Measurements from ENCODE around the gene SLCO2B1. TPM values are rescaled to one million over a fixed set of nuclear protein-coding genes. Genes with fewer than 3 reads are reported as not detected.

Gene SLCO2B1
- total RNA-seq, 1 experiment from 2014 or later, result 0.57 TPM

DNA sequence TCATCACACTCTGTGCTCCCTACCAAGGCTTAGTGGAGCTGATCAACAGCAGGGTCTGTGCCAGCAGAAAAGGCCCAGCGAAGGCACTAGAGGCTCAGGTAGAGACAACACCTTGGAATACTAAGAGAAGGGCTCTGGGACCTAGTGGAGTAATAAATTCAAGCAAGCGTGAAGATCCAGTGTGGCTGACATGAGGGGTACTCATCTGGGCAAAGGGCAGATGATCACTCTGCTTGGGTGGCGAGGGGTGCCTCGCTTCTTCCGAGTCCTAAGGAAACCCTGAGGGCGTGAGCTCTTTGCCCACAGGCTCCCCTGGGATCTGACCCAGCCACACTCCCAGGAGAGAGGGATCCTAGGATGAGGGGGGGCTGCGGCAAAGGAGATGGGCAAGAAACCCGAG is 86.1 kb downstream of the SLCO2B1 start:
- no peaks in the 10 kb centered on the region for H3K9me3 Mint-ChIP-seq
- POLR2A ChIA-PET, result interaction anchor here (1.7 kb wide), 1 partner anchor 13 kb away, joined by 3 read pairs; no protein-coding TSS in a partner anchor

DNA sequence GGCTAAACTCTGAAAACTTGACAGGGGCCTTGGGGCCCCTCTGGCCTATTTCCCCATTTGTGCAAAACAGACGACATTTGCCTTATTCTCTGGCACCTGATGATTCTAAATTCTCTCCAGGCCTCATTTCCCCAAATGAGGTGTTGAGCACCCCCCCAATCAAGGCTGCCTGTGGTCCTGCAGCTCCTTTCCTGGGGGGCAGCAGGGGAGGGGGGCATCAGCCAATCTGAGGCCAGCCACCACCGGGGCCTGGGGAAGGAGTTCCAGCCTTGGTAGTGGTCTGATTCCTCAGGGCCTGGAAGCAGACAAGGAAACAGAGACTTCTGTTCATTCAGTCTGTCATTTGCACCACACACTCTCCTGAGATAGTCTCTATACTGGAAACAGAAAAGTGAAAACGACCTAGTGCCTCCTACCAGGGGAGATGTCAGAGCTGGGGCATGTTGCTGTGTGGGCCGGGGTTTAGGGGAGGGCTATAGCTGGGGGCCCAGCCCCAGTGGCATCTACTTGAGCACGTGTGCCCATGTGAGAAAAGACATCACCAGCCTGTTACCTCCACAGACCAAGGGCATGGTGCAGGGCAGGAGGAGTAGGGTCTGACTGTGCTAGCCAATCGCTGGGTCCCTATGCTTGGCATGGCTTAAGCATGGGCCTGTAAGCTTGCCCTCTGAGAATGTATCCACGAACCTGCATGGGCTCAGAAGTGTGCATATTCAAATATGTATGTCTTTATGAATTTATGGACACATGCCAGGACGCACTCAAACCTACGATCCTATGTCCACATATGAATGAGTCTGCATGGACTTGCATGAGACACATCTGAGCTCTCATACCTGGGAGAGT is 87.9 kb downstream of the SLCO2B1 start:
- peak overlapping the region; percentile 77; the same call in 1 of the 2 replicates for H3K4me3 Mint-ChIP-seq
- ChIA-PET POLR2A (no interaction called here), CTCF (interaction anchor here (1.1 to 7.6 kb wide), 10 partner anchors 12 to 101 kb away, joined by 3 to 191 read pairs (median 27); no protein-coding TSS in a partner anchor)
- DNase-seq (ENCODE audit: low spot score) (no peak), ATAC-seq (no peak)
- H3K27me3 Mint-ChIP-seq (ENCODE audit: low read depth), result peaks cover 53% of the 10 kb centered on the region
- no peaks in the 10 kb centered on the region for H3K36me3 Mint-ChIP-seq
- H3K4me1 Mint-ChIP-seq, result peaks cover 28% of the 10 kb centered on the region
- H3K27ac Mint-ChIP-seq, result no peak overlapping the region
- no peaks in the 10 kb centered on the region for H3K9me3 Mint-ChIP-seq
- TF ChIP-seq, protein P1, sequence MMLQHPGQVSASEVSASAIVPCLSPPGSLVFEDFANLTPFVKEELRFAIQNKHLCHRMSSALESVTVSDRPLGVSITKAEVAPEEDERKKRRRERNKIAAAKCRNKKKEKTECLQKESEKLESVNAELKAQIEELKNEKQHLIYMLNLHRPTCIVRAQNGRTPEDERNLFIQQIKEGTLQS (CRISPR knock-in tag; conservative IDR thresholded peaks at IDR 0.05), result no peak
- TF ChIP-seq, protein P2, sequence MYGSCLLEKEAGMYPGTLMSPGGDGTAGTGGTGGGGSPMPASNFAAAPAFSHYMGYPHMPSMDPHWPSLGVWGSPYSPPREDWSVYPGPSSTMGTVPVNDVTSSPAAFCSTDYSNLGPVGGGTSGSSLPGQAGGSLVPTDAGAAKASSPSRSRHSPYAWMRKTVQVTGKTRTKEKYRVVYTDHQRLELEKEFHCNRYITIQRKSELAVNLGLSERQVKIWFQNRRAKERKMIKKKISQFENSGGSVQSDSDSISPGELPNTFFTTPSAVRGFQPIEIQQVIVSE (CRISPR knock-in tag; IDR thresholded peaks at IDR 0.05; ENCODE audit: borderline replicate concordance), result no peak
- TF ChIP-seq, protein P3, sequence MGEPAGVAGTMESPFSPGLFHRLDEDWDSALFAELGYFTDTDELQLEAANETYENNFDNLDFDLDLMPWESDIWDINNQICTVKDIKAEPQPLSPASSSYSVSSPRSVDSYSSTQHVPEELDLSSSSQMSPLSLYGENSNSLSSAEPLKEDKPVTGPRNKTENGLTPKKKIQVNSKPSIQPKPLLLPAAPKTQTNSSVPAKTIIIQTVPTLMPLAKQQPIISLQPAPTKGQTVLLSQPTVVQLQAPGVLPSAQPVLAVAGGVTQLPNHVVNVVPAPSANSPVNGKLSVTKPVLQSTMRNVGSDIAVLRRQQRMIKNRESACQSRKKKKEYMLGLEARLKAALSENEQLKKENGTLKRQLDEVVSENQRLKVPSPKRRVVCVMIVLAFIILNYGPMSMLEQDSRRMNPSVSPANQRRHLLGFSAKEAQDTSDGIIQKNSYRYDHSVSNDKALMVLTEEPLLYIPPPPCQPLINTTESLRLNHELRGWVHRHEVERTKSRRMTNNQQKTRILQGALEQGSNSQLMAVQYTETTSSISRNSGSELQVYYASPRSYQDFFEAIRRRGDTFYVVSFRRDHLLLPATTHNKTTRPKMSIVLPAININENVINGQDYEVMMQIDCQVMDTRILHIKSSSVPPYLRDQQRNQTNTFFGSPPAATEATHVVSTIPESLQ (CRISPR knock-in tag; IDR thresholded peaks at IDR 0.05), result no peak
- TF ChIP-seq, protein P4, sequence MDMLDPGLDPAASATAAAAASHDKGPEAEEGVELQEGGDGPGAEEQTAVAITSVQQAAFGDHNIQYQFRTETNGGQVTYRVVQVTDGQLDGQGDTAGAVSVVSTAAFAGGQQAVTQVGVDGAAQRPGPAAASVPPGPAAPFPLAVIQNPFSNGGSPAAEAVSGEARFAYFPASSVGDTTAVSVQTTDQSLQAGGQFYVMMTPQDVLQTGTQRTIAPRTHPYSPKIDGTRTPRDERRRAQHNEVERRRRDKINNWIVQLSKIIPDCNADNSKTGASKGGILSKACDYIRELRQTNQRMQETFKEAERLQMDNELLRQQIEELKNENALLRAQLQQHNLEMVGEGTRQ (CRISPR knock-in tag; IDR thresholded peaks at IDR 0.05), result no peak
- TF ChIP-seq OVOL2 (CRISPR knock-in tag; IDR thresholded peaks at IDR 0.05; ENCODE audit: borderline replicate concordance), result no peak
- TF ChIP-seq, protein P5, sequence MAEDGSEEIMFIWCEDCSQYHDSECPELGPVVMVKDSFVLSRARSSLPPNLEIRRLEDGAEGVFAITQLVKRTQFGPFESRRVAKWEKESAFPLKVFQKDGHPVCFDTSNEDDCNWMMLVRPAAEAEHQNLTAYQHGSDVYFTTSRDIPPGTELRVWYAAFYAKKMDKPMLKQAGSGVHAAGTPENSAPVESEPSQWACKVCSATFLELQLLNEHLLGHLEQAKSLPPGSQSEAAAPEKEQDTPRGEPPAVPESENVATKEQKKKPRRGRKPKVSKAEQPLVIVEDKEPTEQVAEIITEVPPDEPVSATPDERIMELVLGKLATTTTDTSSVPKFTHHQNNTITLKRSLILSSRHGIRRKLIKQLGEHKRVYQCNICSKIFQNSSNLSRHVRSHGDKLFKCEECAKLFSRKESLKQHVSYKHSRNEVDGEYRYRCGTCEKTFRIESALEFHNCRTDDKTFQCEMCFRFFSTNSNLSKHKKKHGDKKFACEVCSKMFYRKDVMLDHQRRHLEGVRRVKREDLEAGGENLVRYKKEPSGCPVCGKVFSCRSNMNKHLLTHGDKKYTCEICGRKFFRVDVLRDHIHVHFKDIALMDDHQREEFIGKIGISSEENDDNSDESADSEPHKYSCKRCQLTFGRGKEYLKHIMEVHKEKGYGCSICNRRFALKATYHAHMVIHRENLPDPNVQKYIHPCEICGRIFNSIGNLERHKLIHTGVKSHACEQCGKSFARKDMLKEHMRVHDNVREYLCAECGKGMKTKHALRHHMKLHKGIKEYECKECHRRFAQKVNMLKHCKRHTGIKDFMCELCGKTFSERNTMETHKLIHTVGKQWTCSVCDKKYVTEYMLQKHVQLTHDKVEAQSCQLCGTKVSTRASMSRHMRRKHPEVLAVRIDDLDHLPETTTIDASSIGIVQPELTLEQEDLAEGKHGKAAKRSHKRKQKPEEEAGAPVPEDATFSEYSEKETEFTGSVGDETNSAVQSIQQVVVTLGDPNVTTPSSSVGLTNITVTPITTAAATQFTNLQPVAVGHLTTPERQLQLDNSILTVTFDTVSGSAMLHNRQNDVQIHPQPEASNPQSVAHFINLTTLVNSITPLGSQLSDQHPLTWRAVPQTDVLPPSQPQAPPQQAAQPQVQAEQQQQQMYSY (CRISPR knock-in tag; IDR thresholded peaks at IDR 0.05), result no peak
- TF ChIP-seq ZNF396 (CRISPR knock-in tag; IDR thresholded peaks at IDR 0.05; ENCODE audit: borderline replicate concordance), result no peak
- no peak for TF ChIP-seq NFE2L1 (CRISPR knock-in tag; IDR thresholded peaks at IDR 0.05)
- no peak for TF ChIP-seq NR1H2 (CRISPR knock-in tag; IDR thresholded peaks at IDR 0.05)

More for the DNA sequence above, 86.1 kb downstream of the SLCO2B1 start:
- H3K4me3 Mint-ChIP-seq, result no peak overlapping the region
- ATAC-seq, result no peak
- peaks cover 35% of the 10 kb centered on the region for H3K27me3 Mint-ChIP-seq (ENCODE audit: low read depth)
- peaks cover 25% of the 10 kb centered on the region for H3K4me1 Mint-ChIP-seq
- DNase-seq (ENCODE audit: low spot score), result no peak
- CTCF ChIA-PET, result interaction anchor here (0.6 to 7.6 kb wide), 6 partner anchors 12 to 295 kb away, joined by 3 to 70 read pairs (median 12); no protein-coding TSS in a partner anchor
- H3K36me3 Mint-ChIP-seq, result no peaks in the 10 kb centered on the region
- TF ChIP-seq ELF4 (CRISPR knock-in tag; IDR thresholded peaks at IDR 0.05; ENCODE audit: low read depth), result no peak
- TF ChIP-seq, protein P6, sequence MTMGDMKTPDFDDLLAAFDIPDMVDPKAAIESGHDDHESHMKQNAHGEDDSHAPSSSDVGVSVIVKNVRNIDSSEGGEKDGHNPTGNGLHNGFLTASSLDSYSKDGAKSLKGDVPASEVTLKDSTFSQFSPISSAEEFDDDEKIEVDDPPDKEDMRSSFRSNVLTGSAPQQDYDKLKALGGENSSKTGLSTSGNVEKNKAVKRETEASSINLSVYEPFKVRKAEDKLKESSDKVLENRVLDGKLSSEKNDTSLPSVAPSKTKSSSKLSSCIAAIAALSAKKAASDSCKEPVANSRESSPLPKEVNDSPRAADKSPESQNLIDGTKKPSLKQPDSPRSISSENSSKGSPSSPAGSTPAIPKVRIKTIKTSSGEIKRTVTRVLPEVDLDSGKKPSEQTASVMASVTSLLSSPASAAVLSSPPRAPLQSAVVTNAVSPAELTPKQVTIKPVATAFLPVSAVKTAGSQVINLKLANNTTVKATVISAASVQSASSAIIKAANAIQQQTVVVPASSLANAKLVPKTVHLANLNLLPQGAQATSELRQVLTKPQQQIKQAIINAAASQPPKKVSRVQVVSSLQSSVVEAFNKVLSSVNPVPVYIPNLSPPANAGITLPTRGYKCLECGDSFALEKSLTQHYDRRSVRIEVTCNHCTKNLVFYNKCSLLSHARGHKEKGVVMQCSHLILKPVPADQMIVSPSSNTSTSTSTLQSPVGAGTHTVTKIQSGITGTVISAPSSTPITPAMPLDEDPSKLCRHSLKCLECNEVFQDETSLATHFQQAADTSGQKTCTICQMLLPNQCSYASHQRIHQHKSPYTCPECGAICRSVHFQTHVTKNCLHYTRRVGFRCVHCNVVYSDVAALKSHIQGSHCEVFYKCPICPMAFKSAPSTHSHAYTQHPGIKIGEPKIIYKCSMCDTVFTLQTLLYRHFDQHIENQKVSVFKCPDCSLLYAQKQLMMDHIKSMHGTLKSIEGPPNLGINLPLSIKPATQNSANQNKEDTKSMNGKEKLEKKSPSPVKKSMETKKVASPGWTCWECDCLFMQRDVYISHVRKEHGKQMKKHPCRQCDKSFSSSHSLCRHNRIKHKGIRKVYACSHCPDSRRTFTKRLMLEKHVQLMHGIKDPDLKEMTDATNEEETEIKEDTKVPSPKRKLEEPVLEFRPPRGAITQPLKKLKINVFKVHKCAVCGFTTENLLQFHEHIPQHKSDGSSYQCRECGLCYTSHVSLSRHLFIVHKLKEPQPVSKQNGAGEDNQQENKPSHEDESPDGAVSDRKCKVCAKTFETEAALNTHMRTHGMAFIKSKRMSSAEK (CRISPR knock-in tag; IDR thresholded peaks at IDR 0.05; ENCODE audit: borderline replicate concordance), result no peak
- no peak for TF ChIP-seq SMAD3 (CRISPR knock-in tag; IDR thresholded peaks at IDR 0.05; ENCODE audit: borderline replicate concordance)
- TF ChIP-seq NFATC4 (CRISPR knock-in tag; IDR thresholded peaks at IDR 0.05), result no peak
- TF ChIP-seq, protein P7, sequence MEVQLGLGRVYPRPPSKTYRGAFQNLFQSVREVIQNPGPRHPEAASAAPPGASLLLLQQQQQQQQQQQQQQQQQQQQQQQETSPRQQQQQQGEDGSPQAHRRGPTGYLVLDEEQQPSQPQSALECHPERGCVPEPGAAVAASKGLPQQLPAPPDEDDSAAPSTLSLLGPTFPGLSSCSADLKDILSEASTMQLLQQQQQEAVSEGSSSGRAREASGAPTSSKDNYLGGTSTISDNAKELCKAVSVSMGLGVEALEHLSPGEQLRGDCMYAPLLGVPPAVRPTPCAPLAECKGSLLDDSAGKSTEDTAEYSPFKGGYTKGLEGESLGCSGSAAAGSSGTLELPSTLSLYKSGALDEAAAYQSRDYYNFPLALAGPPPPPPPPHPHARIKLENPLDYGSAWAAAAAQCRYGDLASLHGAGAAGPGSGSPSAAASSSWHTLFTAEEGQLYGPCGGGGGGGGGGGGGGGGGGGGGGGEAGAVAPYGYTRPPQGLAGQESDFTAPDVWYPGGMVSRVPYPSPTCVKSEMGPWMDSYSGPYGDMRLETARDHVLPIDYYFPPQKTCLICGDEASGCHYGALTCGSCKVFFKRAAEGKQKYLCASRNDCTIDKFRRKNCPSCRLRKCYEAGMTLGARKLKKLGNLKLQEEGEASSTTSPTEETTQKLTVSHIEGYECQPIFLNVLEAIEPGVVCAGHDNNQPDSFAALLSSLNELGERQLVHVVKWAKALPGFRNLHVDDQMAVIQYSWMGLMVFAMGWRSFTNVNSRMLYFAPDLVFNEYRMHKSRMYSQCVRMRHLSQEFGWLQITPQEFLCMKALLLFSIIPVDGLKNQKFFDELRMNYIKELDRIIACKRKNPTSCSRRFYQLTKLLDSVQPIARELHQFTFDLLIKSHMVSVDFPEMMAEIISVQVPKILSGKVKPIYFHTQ (CRISPR knock-in tag; IDR thresholded peaks at IDR 0.05), result no peak
- H3K27ac Mint-ChIP-seq, result no peak overlapping the region
